KMS-11 (cell line): ENCODE measurements around the gene AKNAD1.

ENCODE experiments used
- H2AFZ ChIP-seq: fragments of 200-600 bp; sonication (generic); 2 replicates; pipeline ENCODE4 v1.6.1; 2016; ENCODE audit warnings: antibody characterized with exemption, mixed run types, low read depth
- H3K27ac ChIP-seq: fragments of 200-600 bp; sonication (generic); 2 replicates; pipeline ENCODE4 v1.6.1; 2016; ENCODE audit warnings: mild to moderate bottlenecking, mixed run types
- H3K27me3 ChIP-seq: fragments of 200-600 bp; sonication (generic); 2 replicates; pipeline ENCODE4 v1.6.1; 2017; ENCODE audit warnings: mild to moderate bottlenecking, low read depth, mixed run types, moderate library complexity; ENCODE audit not compliant: insufficient read depth
- H3K36me3 ChIP-seq: fragments of 200-600 bp; sonication (generic); 2 replicates; pipeline ENCODE4 v1.6.1; 2017; ENCODE audit warnings: mild to moderate bottlenecking, mixed run types; ENCODE audit not compliant: insufficient read depth
- H3K4me1 ChIP-seq: fragments of 200-600 bp; sonication (generic); 2 replicates; pipeline ENCODE4 v1.6.1; 2016; ENCODE audit warnings: mild to moderate bottlenecking, low read depth, mixed run types; ENCODE audit not compliant: poor library complexity, severe bottlenecking
- H3K4me2 ChIP-seq: fragments of 200-600 bp; sonication (generic); 2 replicates; pipeline ENCODE4 v1.7.0; 2016; ENCODE audit warnings: mild to moderate bottlenecking, mixed run types
- H3K4me3 ChIP-seq: fragments of 200-600 bp; sonication (generic); IDR thresholded peaks from 2 replicates; pipeline ENCODE4 v1.6.1; 2017; ENCODE audit warnings: low read depth, low read length, mixed read lengths; ENCODE audit not compliant: insufficient read depth
- H3K79me2 ChIP-seq: fragments of 200-600 bp; sonication (generic); 2 replicates; pipeline ENCODE4 v1.6.1; 2016; ENCODE audit warnings: low read depth, mixed run types; ENCODE audit not compliant: insufficient read depth
- H3K9ac ChIP-seq: fragments of 200-600 bp; sonication (generic); 2 replicates; pipeline ENCODE4 v1.6.1; 2016; ENCODE audit warnings: mild to moderate bottlenecking, mixed run types
- H4K20me1 ChIP-seq: fragments of 200-600 bp; sonication (generic); 2 replicates; pipeline ENCODE4 v1.6.1; 2016; ENCODE audit warnings: mild to moderate bottlenecking, mixed run types; ENCODE audit not compliant: insufficient read depth
- TF ChIP-seq, protein P1 (sequence below): fragments of 200-600 bp; sonication (generic); conservative IDR thresholded peaks from 2 replicates; pipeline ENCODE4 v1.6.1; 2017; ENCODE audit warnings: low read depth, mild to moderate bottlenecking, antibody characterized with exemption, low read length, moderate library complexity, mixed read lengths

Gene AKNAD1

GRCh38 chr1:108843390-108844137, 13.3 kb downstream of the AKNAD1 start:
- Histone ChIP-seq H3K9ac (no peak overlapping the region), H4K20me1 (no peaks in the 10 kb centered on the region), H3K79me2 (no peaks in the 10 kb centered on the region), H3K27me3 (no peaks in the 10 kb centered on the region), H3K4me3 (no peak overlapping the region), H3K4me2 (no peak overlapping the region), H3K4me1 (no peaks in the 10 kb centered on the region), H3K36me3 (no peaks in the 10 kb centered on the region), H2AFZ (no peak overlapping the region), H3K27ac (no peak overlapping the region)
- TF ChIP-seq, protein P1, sequence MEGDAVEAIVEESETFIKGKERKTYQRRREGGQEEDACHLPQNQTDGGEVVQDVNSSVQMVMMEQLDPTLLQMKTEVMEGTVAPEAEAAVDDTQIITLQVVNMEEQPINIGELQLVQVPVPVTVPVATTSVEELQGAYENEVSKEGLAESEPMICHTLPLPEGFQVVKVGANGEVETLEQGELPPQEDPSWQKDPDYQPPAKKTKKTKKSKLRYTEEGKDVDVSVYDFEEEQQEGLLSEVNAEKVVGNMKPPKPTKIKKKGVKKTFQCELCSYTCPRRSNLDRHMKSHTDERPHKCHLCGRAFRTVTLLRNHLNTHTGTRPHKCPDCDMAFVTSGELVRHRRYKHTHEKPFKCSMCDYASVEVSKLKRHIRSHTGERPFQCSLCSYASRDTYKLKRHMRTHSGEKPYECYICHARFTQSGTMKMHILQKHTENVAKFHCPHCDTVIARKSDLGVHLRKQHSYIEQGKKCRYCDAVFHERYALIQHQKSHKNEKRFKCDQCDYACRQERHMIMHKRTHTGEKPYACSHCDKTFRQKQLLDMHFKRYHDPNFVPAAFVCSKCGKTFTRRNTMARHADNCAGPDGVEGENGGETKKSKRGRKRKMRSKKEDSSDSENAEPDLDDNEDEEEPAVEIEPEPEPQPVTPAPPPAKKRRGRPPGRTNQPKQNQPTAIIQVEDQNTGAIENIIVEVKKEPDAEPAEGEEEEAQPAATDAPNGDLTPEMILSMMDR = no peak

DNA sequence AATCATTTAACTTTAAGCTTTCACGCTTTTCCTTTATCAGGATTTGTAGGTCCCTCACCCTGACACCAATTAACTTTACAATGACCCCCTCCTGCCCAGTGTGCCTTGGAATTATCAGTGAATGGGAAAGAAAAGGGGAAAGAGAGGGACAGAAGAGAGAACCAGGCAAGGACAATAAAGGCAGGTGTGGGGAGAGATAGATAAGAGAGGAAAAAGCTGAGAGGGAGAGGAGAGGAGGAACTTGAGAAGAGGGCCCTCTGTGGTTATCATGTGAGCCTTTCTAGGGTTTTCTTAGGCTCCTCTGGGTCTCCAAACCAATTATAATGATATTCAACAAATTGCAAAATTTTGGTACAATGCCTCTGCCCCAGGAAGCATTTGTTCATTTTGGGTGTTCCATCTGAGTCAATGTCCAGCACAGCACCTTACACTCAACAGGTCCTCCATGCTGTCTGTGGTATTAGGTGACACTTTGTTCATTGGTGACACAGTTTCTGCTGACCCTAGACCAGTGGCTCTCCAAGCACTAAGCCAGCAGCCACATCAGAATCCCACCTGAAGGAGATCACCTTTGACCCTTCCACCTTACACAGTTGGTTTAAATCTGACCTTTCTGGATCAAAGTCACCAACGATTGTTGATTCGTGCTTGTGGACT, 14.2 kb downstream of the AKNAD1 start:
- H4K20me1 ChIP-seq = no peaks in the 10 kb centered on the region
- H3K36me3 ChIP-seq = no peaks in the 10 kb centered on the region
- no peak overlapping the region for H3K4me3 ChIP-seq
- TF ChIP-seq, protein P1 = no peak
- H3K27me3 ChIP-seq = no peaks in the 10 kb centered on the region
- no peak overlapping the region for H3K27ac ChIP-seq
- H3K4me2 ChIP-seq = no peak overlapping the region
- H3K9ac ChIP-seq = no peak overlapping the region
- no peaks in the 10 kb centered on the region for H3K79me2 ChIP-seq
- H2AFZ ChIP-seq = no peak overlapping the region
- H3K4me1 ChIP-seq = no peaks in the 10 kb centered on the region

- no peaks in the 10 kb centered on the region for H4K20me1 ChIP-seq
- H3K27ac ChIP-seq = no peak overlapping the region
- TF ChIP-seq, protein P1 = no peak
- H3K9ac ChIP-seq = no peak overlapping the region
- H3K4me3 ChIP-seq = no peak overlapping the region
- H3K4me1 ChIP-seq = no peaks in the 10 kb centered on the region
- H2AFZ ChIP-seq = no peak overlapping the region
- no peaks in the 10 kb centered on the region for H3K36me3 ChIP-seq
- H3K79me2 ChIP-seq = no peaks in the 10 kb centered on the region
- no peaks in the 10 kb centered on the region for H3K27me3 ChIP-seq
- H3K4me2 ChIP-seq = no peak overlapping the region
Observed at GRCh38 chr1:108841703-108842102, 15.2 kb downstream of the AKNAD1 start.

DNA sequence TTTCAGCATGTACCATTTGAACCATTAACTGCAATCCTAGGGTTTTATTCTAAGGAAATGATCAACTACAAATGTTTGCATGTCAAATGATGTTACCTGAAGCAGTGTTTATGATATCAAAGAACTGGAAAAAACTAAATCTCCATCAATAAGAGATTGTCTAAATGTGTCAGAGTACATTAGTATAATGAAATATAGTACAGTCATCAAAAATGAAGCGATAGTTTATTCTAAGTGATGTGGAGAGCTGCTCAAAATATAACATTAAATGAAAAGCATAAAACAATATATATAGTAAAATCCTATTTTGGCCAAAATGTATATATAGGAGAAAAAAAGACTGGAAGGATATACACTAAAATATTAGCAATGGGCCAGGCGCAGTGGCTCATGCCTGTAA, 24.0 kb downstream of the AKNAD1 start:
- Histone ChIP-seq H3K36me3 (no peaks in the 10 kb centered on the region), H3K9ac (no peak overlapping the region), H3K27me3 (no peaks in the 10 kb centered on the region), H3K4me3 (no peak overlapping the region), H4K20me1 (no peaks in the 10 kb centered on the region), H3K27ac (no peak overlapping the region), H2AFZ (no peak overlapping the region), H3K79me2 (no peaks in the 10 kb centered on the region), H3K4me1 (no peaks in the 10 kb centered on the region), H3K4me2 (no peak overlapping the region)
- TF ChIP-seq, protein P1 = no peak
